Left lung (tissue), 10 donors: Measurements from ENCODE around the gene C13orf46. TPM values are rescaled to one million over a fixed set of nuclear protein-coding genes. Genes with fewer than 3 reads are reported as not detected.
A peak's percentile ranks its signal among the peaks of the same experiment; 100 is the strongest.

ENCODE experiments used
- ATAC-seq: fragments of 200-7000 bp; cut with Tn5 transposase; one replicate; pipeline ENCODE4 v1.9.1; 2020; ENCODE audit warnings: moderate library complexity
- DNase-seq, 4 donors: peaks; one replicate each; pipeline ENCODE4 v3.0.0-alpha.2; 2013 to 2020
- H3K27ac ChIP-seq, 2 donors: fragments of 200-600 bp; sonication (generic) in 1 of 2; one replicate each; pipeline versions ENCODE4 v1.5.0 to v1.8.0; 2020 to 2021
- H3K27me3 ChIP-seq, 2 donors: fragments of 200-600 bp; sonication (generic) in 1 of 2; one replicate each; pipeline versions ENCODE4 v1.5.0 to v1.8.0; 2020 to 2021
- H3K36me3 ChIP-seq, 2 donors: fragments of 200-600 bp; sonication (generic) in 1 of 2; one replicate each; pipeline versions ENCODE4 v1.5.0 to v1.8.0; 2020 to 2021
- H3K4me1 ChIP-seq, 2 donors: fragments of 200-600 bp; one replicate each; pipeline ENCODE4 v1.8.0; 2021
- H3K4me3 ChIP-seq, 2 donors: fragments of 200-600 bp; sonication (generic) in 1 of 2; one replicate each; pipeline versions ENCODE4 v1.5.0 to v1.8.0; 2020 to 2021; ENCODE audit warnings: mild to moderate bottlenecking in 1 of 2
- H3K9me3 ChIP-seq, 2 donors: fragments of 200-600 bp; sonication (generic) in 1 of 2; one replicate each; pipeline versions ENCODE4 v1.5.0 to v1.8.0; 2020 to 2021
- CTCF ChIP-seq, 2 donors: fragments of 200-600 bp; sonication (generic) in 1 of 2; IDR thresholded peaks; one replicate each; pipeline versions ENCODE4 v1.5.0 to v1.8.0; 2021; ENCODE audit warnings: antibody characterized with exemption in 2 of 2
- intact Hi-C, 2 donors: fragments of 100-400 bp; cut with DNase I; formaldehyde crosslinking; loops; one replicate each; pipeline versions ENCODE4 v1.11.2 to v1.14.2; 2022
- polyA plus RNA-seq, 6 donors: library from polyadenylated mRNA; unstranded; fragments of 120-200 nt; gene quantifications; one replicate each; pipeline ENCODE4 v1.2.1, GENCODE V29; 2013; ENCODE audit not compliant: insufficient read length in 6 of 6
- total RNA-seq, 2 donors: library from RNA; stranded (reverse); fragmentation: NEBNext Ultra II Directional; extraction: Animal tissue kit (Norgen Biotek cat#: 25700); gene quantifications; one replicate each; pipeline ENCODE4 v1.2.1, GENCODE V29; 2021
- donor health status: DM: no; HTN: yes; CAD: no.
- donor health status: DM: no; HTN: no; CAD: no.

The C13orf46 gene
- total and polyA plus RNA-seq, 8 donors, result 0.10 to 7.5 (median 0.29) TPM

- DNase-seq, result peak in 1 of 4 donors; percentile 62
- intact Hi-C loops, result no loop called here
- Histone ChIP-seq H3K27me3 (no peaks in the 10 kb centered on the region), H3K9me3 (peaks cover 0 to 18% of the 10 kb centered on the region in 2 donors), H3K36me3 (no peaks in the 10 kb centered on the region), H3K27ac (no peak overlapping the region), H3K4me3 (no peak overlapping the region), H3K4me1 (no peaks in the 10 kb centered on the region)
- TF ChIP-seq CTCF (IDR thresholded peaks at IDR 0.05), result no peak
- no peak for ATAC-seq
Measured at GRCh38 chr13:113958373-113958772, 15.5 kb downstream of the C13orf46 start.

GRCh38 chr13:113956571-113956970, 17.3 kb downstream of the C13orf46 start:
- Histone ChIP-seq H3K27ac (no peak overlapping the region), H3K4me3 (no peak overlapping the region), H3K27me3 (no peaks in the 10 kb centered on the region), H3K36me3 (no peaks in the 10 kb centered on the region), H3K9me3 (peaks cover 0 to 18% of the 10 kb centered on the region in 2 donors), H3K4me1 (peaks cover 0 to under 1% of the 10 kb centered on the region in 2 donors)
- TF ChIP-seq CTCF (IDR thresholded peaks at IDR 0.05), result no peak
- intact Hi-C loops, result no loop called here
- ATAC-seq (no peak), DNase-seq (peak in 1 of 4 donors; percentile 59)

- Histone ChIP-seq H3K36me3 (no peaks in the 10 kb centered on the region), H3K9me3 (peaks cover 0 to 17% of the 10 kb centered on the region in 2 donors), H3K4me1 (peaks cover 0 to 5% of the 10 kb centered on the region in 2 donors), H3K4me3 (no peak overlapping the region), H3K27ac (no peak overlapping the region), H3K27me3 (no peaks in the 10 kb centered on the region)
- no peak for TF ChIP-seq CTCF (IDR thresholded peaks at IDR 0.05)
- DNase-seq (peak in 1 of 4 donors; percentile 28), ATAC-seq (no peak)
- intact Hi-C loops, result no loop called here
Measured at GRCh38 chr13:113955691-113956090, 18.2 kb downstream of the C13orf46 start.

GRCh38 chr13:113955235-113955634, 18.6 kb downstream of the C13orf46 start:
- no peaks in the 10 kb centered on the region for H3K27me3 ChIP-seq
- H3K27ac ChIP-seq, result no peak overlapping the region
- no peaks in the 10 kb centered on the region for H3K36me3 ChIP-seq
- intact Hi-C loops, result no loop called here
- H3K4me3 ChIP-seq, result no peak overlapping the region
- ATAC-seq, result no peak
- peaks cover 0 to 13% of the 10 kb centered on the region in 2 donors for H3K9me3 ChIP-seq
- H3K4me1 ChIP-seq, result peaks cover 0 to 5% of the 10 kb centered on the region in 2 donors
- peak in 1 of 4 donors; percentile 50 for DNase-seq
- no peak for TF ChIP-seq CTCF (IDR thresholded peaks at IDR 0.05)

- Histone ChIP-seq H3K27me3 (no peaks in the 10 kb centered on the region), H3K4me3 (no peak overlapping the region), H3K27ac (no peak overlapping the region), H3K9me3 (peaks cover 0 to 3% of the 10 kb centered on the region in 2 donors), H3K4me1 (peaks cover 0 to 5% of the 10 kb centered on the region in 2 donors), H3K36me3 (no peaks in the 10 kb centered on the region)
- no peak for TF ChIP-seq CTCF (IDR thresholded peaks at IDR 0.05)
- no peak for ATAC-seq
- peak in 1 of 4 donors; percentile 57 for DNase-seq
- intact Hi-C loops, result loop anchor here in 1 of 2 donors (5.0 kb wide), 1 partner anchor 273 kb away; no protein-coding TSS in a partner anchor
Measured at GRCh38 chr13:113954046-113954835, 19.6 kb downstream of the C13orf46 start.
